GM21381 (cell line): ENCODE data around the gene CACNA2D1.
"Not testable (repeated sequence)": the region's sequence is repeated elsewhere in the genome, so short reads cannot be mapped to it uniquely, and the experiment has no call there.

Source experiments
- ATAC-seq: cut with Tn5 transposase; IDR thresholded peaks from one replicate; pipeline ENCODE4 v1.9.1; 2021; ENCODE audit warnings: mild to moderate bottlenecking, moderate library complexity; ENCODE audit not compliant: unreplicated experiment

Gene CACNA2D1

GRCh38 chr7:82053453-82054032 lies 390.0 kb downstream of the CACNA2D1 start:
- no peak for ATAC-seq

GRCh38 chr7:82051601-82052000 lies 392.0 kb downstream of the CACNA2D1 start:
- no peak for ATAC-seq

- ATAC-seq = no peak
Measured at GRCh38 chr7:82050792-82051191, 392.8 kb downstream of the CACNA2D1 start.

- no peak for ATAC-seq
Measured at GRCh38 chr7:82049891-82050533, 393.6 kb downstream of the CACNA2D1 start.

GRCh38 chr7:82049442-82049841 lies 394.1 kb downstream of the CACNA2D1 start:
- ATAC-seq = no peak

GRCh38 chr7:82044497-82045080 lies 399.0 kb downstream of the CACNA2D1 start:
- no peak for ATAC-seq

GRCh38 chr7:82039621-82040020 lies 404.0 kb downstream of the CACNA2D1 start:
- ATAC-seq = no peak

GRCh38 chr7:82036146-82036886 lies 407.3 kb downstream of the CACNA2D1 start:
- ATAC-seq = no peak

- ATAC-seq = no peak
Measured at GRCh38 chr7:82035456-82035855, 408.1 kb downstream of the CACNA2D1 start.

- no peak for ATAC-seq
Measured at GRCh38 chr7:82032901-82033300, 410.7 kb downstream of the CACNA2D1 start.

- ATAC-seq = no peak
Measured at GRCh38 chr7:82029236-82029913, 414.2 kb downstream of the CACNA2D1 start.

- no peak for ATAC-seq
Measured at GRCh38 chr7:82028097-82028496, 415.5 kb downstream of the CACNA2D1 start.

- ATAC-seq = no peak
Measured at GRCh38 chr7:82021713-82022112, 421.9 kb downstream of the CACNA2D1 start.

GRCh38 chr7:82021036-82021435 lies 422.5 kb downstream of the CACNA2D1 start:
- no peak for ATAC-seq

GRCh38 chr7:82019551-82020475 lies 423.8 kb downstream of the CACNA2D1 start:
- ATAC-seq = no peak

- ATAC-seq = no peak
Measured at GRCh38 chr7:82018226-82018625, 425.4 kb downstream of the CACNA2D1 start.

GRCh38 chr7:82017334-82017943 lies 426.1 kb downstream of the CACNA2D1 start:
- no peak for ATAC-seq

GRCh38 chr7:82015751-82016150 lies 427.8 kb downstream of the CACNA2D1 start:
- ATAC-seq = no peak

- ATAC-seq = not testable (repeated sequence)
Measured at GRCh38 chr7:82014574-82014973, 429.0 kb downstream of the CACNA2D1 start.

- no peak for ATAC-seq
Measured at GRCh38 chr7:82012453-82012852, 431.1 kb downstream of the CACNA2D1 start.
